ENCODE measurements around the gene LRRC8D. TPM values are rescaled to one million over a fixed set of nuclear protein-coding genes. Genes with fewer than 3 reads are reported as not detected.

Gene LRRC8D
- total and polyA plus RNA-seq, 2 experiments from 2014 or later: 23.6 to 48.8 TPM

- ATAC-seq: no peak
- Mint-ChIP-seq H3K27me3 (ENCODE audit: insufficient read depth, low read depth, poor library complexity) (peaks cover 8% of the 10 kb centered on the region), H3K9me3 (no peaks in the 10 kb centered on the region)
Observed at GRCh38 chr1:89806616-89807015, 14.2 kb upstream of the LRRC8D start.

More at GRCh38 chr1:89806616-89807015, 14.2 kb upstream of the LRRC8D start:
- H3K4me1 ChIP-seq (ENCODE audit: insufficient read depth): peaks cover 12% of the 10 kb centered on the region
- no peak overlapping the region for H3K4me3 ChIP-seq
- no peak overlapping the region for H2AFZ ChIP-seq
- no peaks in the 10 kb centered on the region for H3K27me3 ChIP-seq (ENCODE audit: insufficient read depth)
- no peaks in the 10 kb centered on the region for H3K79me2 ChIP-seq (replicated peaks; ENCODE audit: insufficient read depth)
- no peaks in the 10 kb centered on the region for H3F3A ChIP-seq (replicated peaks; ENCODE audit: low read depth)
- no peak overlapping the region for H3K4me3 Mint-ChIP-seq
- no peaks in the 10 kb centered on the region for H3K9me2 ChIP-seq (ENCODE audit: insufficient read depth)
- no peak overlapping the region for H3K27ac Mint-ChIP-seq
- H3K36me3 Mint-ChIP-seq (ENCODE audit: low read depth): no peaks in the 10 kb centered on the region
- peaks cover 22% of the 10 kb centered on the region for H3K4me1 Mint-ChIP-seq
- H3K27ac ChIP-seq (ENCODE audit: low read depth): no peak overlapping the region
- H3K36me3 ChIP-seq (ENCODE audit: insufficient read depth): no peaks in the 10 kb centered on the region
- DNase-seq (ENCODE audit: low spot score): no peak
- H3K4me2 ChIP-seq: no peak overlapping the region
- H4K20me1 ChIP-seq (replicated peaks; ENCODE audit: insufficient read depth): no peaks in the 10 kb centered on the region; the same call in 1 of the 2 replicates
- TF ChIP-seq ZNF331 (CRISPR knock-in tag; IDR thresholded peaks at IDR 0.05; ENCODE audit: low read depth) (no peak), JUNB (IDR thresholded peaks at IDR 0.05; ENCODE audit: unreplicated experiment) (no peak), CTCF (conservative IDR thresholded peaks at IDR 0.05; ENCODE audit: low read depth in 2 of 2) (no peak), CREB1 (CRISPR knock-in tag; IDR thresholded peaks at IDR 0.05; ENCODE audit: low read depth) (no peak), EZH2 (IDR thresholded peaks at IDR 0.05; ENCODE audit: low read depth, unreplicated experiment) (no peak), STAT1 (IDR thresholded peaks at IDR 0.05; ENCODE audit: unreplicated experiment) (no peak), NANOG (IDR thresholded peaks at IDR 0.05; ENCODE audit: borderline replicate concordance) (no peak), REST (IDR thresholded peaks at IDR 0.05; ENCODE audit: unreplicated experiment) (no peak), EZH2phosphoT487 (IDR thresholded peaks at IDR 0.05; ENCODE audit: unreplicated experiment) (no peak), ZNF114 (CRISPR knock-in tag; IDR thresholded peaks at IDR 0.05) (no peak), POLR2AphosphoS5 (IDR thresholded peaks at IDR 0.05; ENCODE audit: low read depth) (no peak), ETS1 (IDR thresholded peaks at IDR 0.05) (no peak), ZNF462 (CRISPR knock-in tag; IDR thresholded peaks at IDR 0.05) (no peak)
